Measurements from ENCODE around the gene PHF14.

Gene PHF14

GRCh38 chr7:11163220-11163619 is 189.5 kb downstream of the PHF14 start:
- H3K36me3 Mint-ChIP-seq, result peaks cover 5% of the 10 kb centered on the region
- no peak overlapping the region for H3K27ac Mint-ChIP-seq
- CTCF ChIA-PET, result no interaction called here
- no peaks in the 10 kb centered on the region for H3K9me3 Mint-ChIP-seq
- H3K27me3 Mint-ChIP-seq, result no peaks in the 10 kb centered on the region
- H3K4me3 Mint-ChIP-seq, result no peak overlapping the region
- DNase-seq, result no peak
- no peaks in the 10 kb centered on the region for H3K4me1 Mint-ChIP-seq

- Mint-ChIP-seq H3K27ac (no peak overlapping the region), H3K9me3 (no peaks in the 10 kb centered on the region), H3K4me3 (no peak overlapping the region), H3K36me3 (peaks cover under 1% of the 10 kb centered on the region), H3K4me1 (no peaks in the 10 kb centered on the region), H3K27me3 (no peaks in the 10 kb centered on the region)
- CTCF ChIA-PET, result no interaction called here
- DNase-seq, result no peak
Observed at GRCh38 chr7:11166051-11166450, 192.4 kb downstream of the PHF14 start.

GRCh38 chr7:11168650-11169170 is 195.0 kb downstream of the PHF14 start:
- H3K27me3 Mint-ChIP-seq, result no peaks in the 10 kb centered on the region
- H3K36me3 Mint-ChIP-seq, result no peaks in the 10 kb centered on the region
- no peaks in the 10 kb centered on the region for H3K9me3 Mint-ChIP-seq
- H3K4me3 Mint-ChIP-seq, result no peak overlapping the region
- no peaks in the 10 kb centered on the region for H3K4me1 Mint-ChIP-seq
- CTCF ChIA-PET, result no interaction called here
- H3K27ac Mint-ChIP-seq, result no peak overlapping the region
- no peak for DNase-seq

DNA sequence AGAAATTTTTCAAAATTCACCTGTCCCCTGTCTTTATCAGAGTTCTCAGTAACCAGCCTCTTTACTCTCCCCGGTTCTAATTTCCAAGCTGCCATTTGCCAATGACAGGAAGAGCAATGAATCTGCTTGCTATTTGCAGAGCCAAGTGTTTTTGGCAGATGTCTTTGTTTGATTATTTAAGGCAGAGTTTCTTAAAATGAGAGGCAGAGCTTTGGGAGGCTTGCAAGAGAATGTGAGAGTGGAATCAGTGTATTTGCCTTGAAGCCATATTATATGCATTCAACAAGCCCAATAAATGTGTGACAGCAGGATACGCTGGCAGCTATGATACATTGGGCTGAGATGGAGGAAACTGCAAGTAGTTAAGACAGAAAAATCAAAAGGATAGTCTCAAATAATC is 196.5 kb downstream of the PHF14 start:
- no peaks in the 10 kb centered on the region for H3K9me3 Mint-ChIP-seq
- CTCF ChIA-PET, result no interaction called here
- no peak overlapping the region for H3K27ac Mint-ChIP-seq
- H3K4me3 Mint-ChIP-seq, result no peak overlapping the region
- no peaks in the 10 kb centered on the region for H3K36me3 Mint-ChIP-seq
- H3K4me1 Mint-ChIP-seq, result no peaks in the 10 kb centered on the region
- no peaks in the 10 kb centered on the region for H3K27me3 Mint-ChIP-seq
- DNase-seq, result no peak

DNA sequence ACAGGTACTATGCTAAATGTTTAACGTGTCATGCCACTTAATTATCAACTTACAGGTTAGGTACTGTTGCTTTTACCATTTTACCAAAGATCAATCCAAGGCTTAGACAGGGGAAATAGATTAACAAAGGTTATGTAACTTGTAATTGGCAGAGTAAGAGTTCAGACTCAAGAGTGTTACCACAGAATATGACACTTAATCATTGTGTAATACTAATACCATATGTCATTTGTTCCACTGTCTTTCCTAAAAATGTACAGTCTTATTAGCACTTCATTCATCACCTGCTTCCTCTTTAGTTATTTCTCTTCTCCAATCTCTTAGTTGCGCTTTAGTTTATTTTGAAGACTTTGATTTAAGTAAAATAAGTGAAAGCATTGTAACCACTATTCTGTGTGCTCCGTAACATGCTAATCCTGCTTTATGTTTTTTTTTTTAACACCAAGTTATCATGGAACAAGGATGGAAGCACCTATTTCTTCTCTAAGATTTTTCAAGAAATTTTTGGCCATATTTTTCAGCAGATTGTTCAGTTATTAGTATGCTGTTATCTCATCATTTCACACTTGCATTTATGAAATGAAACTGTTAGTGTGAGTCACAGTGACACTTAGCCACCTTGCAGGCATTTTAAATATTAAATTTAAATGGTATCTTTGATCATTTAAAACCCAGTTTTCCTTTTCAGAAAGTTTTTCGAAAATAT is 197.3 kb downstream of the PHF14 start:
- H3K27ac Mint-ChIP-seq, result no peak overlapping the region
- no peak overlapping the region for H3K4me3 Mint-ChIP-seq
- H3K36me3 Mint-ChIP-seq, result no peaks in the 10 kb centered on the region
- DNase-seq, result no peak
- H3K4me1 Mint-ChIP-seq, result no peaks in the 10 kb centered on the region
- H3K27me3 Mint-ChIP-seq, result no peaks in the 10 kb centered on the region
- H3K9me3 Mint-ChIP-seq, result no peaks in the 10 kb centered on the region
- CTCF ChIA-PET, result no interaction called here

GRCh38 chr7:11171569-11172192 is 198.0 kb downstream of the PHF14 start:
- H3K27me3 Mint-ChIP-seq, result no peaks in the 10 kb centered on the region
- H3K9me3 Mint-ChIP-seq, result no peaks in the 10 kb centered on the region
- no peaks in the 10 kb centered on the region for H3K4me1 Mint-ChIP-seq
- H3K4me3 Mint-ChIP-seq, result no peak overlapping the region
- H3K27ac Mint-ChIP-seq, result no peak overlapping the region
- DNase-seq, result no peak
- CTCF ChIA-PET, result no interaction called here
- no peaks in the 10 kb centered on the region for H3K36me3 Mint-ChIP-seq

- H3K27ac Mint-ChIP-seq, result no peak overlapping the region
- DNase-seq, result no peak
- no peaks in the 10 kb centered on the region for H3K27me3 Mint-ChIP-seq
- H3K9me3 Mint-ChIP-seq, result no peaks in the 10 kb centered on the region
- CTCF ChIA-PET, result no interaction called here
- H3K36me3 Mint-ChIP-seq, result no peaks in the 10 kb centered on the region
- H3K4me3 Mint-ChIP-seq, result no peak overlapping the region
- H3K4me1 Mint-ChIP-seq, result no peaks in the 10 kb centered on the region
Observed at GRCh38 chr7:11172835-11173234, 199.2 kb downstream of the PHF14 start.

GRCh38 chr7:11175371-11175770 is 201.7 kb downstream of the PHF14 start:
- DNase-seq, result no peak
- CTCF ChIA-PET, result no interaction called here
- no peaks in the 10 kb centered on the region for H3K9me3 Mint-ChIP-seq
- no peaks in the 10 kb centered on the region for H3K4me1 Mint-ChIP-seq
- H3K27ac Mint-ChIP-seq, result no peak overlapping the region
- no peak overlapping the region for H3K4me3 Mint-ChIP-seq
- no peaks in the 10 kb centered on the region for H3K36me3 Mint-ChIP-seq
- no peaks in the 10 kb centered on the region for H3K27me3 Mint-ChIP-seq

DNA sequence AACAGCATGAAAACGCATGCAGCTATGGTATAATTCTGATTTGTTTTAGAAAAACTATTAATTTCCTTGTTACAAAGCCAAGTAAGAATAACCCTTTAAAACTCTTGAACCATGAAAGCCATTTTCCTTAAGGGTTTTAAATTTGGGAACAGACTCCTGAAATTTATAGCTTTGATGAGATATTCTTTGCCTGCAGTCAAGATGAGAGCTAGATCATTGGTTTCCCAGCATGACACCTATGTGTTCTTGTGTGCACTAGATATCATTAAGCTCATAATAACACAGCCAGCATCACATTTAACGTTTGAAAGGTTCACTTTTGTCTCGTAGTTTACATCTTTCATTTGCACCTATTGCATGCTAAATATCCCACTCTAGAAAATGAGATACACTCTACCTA is 202.2 kb downstream of the PHF14 start:
- Mint-ChIP-seq H3K27me3 (no peaks in the 10 kb centered on the region), H3K4me3 (no peak overlapping the region), H3K36me3 (no peaks in the 10 kb centered on the region), H3K9me3 (no peaks in the 10 kb centered on the region), H3K27ac (no peak overlapping the region), H3K4me1 (no peaks in the 10 kb centered on the region)
- no peak for DNase-seq
- CTCF ChIA-PET, result no interaction called here

- Mint-ChIP-seq H3K4me1 (no peaks in the 10 kb centered on the region), H3K9me3 (no peaks in the 10 kb centered on the region), H3K4me3 (no peak overlapping the region), H3K36me3 (no peaks in the 10 kb centered on the region), H3K27me3 (no peaks in the 10 kb centered on the region), H3K27ac (no peak overlapping the region)
- no peak for DNase-seq
- CTCF ChIA-PET, result no interaction called here
Observed at GRCh38 chr7:11176985-11177555, 203.4 kb downstream of the PHF14 start.

- H3K27ac Mint-ChIP-seq, result no peak overlapping the region
- no peaks in the 10 kb centered on the region for H3K4me1 Mint-ChIP-seq
- CTCF ChIA-PET, result no interaction called here
- DNase-seq, result no peak
- no peaks in the 10 kb centered on the region for H3K9me3 Mint-ChIP-seq
- H3K27me3 Mint-ChIP-seq, result no peaks in the 10 kb centered on the region
- H3K36me3 Mint-ChIP-seq, result no peaks in the 10 kb centered on the region
- H3K4me3 Mint-ChIP-seq, result no peak overlapping the region
Observed at GRCh38 chr7:11177793-11178192, 204.1 kb downstream of the PHF14 start.

DNA sequence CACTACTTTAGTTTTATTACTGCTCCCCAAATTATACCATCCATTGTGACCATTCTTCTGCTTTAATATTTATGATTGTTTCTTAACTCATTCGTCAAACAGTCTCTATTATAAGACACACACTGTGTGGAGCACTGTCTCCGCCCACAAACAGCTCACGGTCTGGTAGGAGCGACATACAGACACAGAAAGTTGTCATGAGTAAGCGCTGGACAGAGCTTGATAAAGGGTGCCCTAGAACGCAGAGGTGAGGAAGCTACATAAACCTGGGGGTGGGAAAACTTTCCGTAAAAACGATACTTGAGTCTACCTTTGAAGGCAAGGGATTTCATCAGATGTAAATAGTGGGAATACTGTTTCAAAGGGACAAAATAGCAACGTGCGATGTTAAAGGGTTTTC is 207.9 kb downstream of the PHF14 start:
- Mint-ChIP-seq H3K9me3 (no peaks in the 10 kb centered on the region), H3K27ac (no peak overlapping the region), H3K4me1 (no peaks in the 10 kb centered on the region), H3K4me3 (no peak overlapping the region), H3K36me3 (no peaks in the 10 kb centered on the region), H3K27me3 (no peaks in the 10 kb centered on the region)
- DNase-seq, result no peak
- CTCF ChIA-PET, result no interaction called here

GRCh38 chr7:11182736-11183135 is 209.1 kb downstream of the PHF14 start:
- no peaks in the 10 kb centered on the region for H3K9me3 Mint-ChIP-seq

GRCh38 chr7:11185179-11185815 is 211.6 kb downstream of the PHF14 start:
- CTCF ChIA-PET, result no interaction called here
- Mint-ChIP-seq H3K9me3 (no peaks in the 10 kb centered on the region), H3K36me3 (no peaks in the 10 kb centered on the region), H3K4me3 (no peak overlapping the region), H3K27me3 (peaks cover 4% of the 10 kb centered on the region), H3K27ac (no peak overlapping the region), H3K4me1 (no peaks in the 10 kb centered on the region)
- DNase-seq, result no peak

More at GRCh38 chr7:11182736-11183135, 209.1 kb downstream of the PHF14 start:
- Mint-ChIP-seq H3K36me3 (no peaks in the 10 kb centered on the region), H3K4me3 (no peak overlapping the region), H3K27ac (no peak overlapping the region), H3K4me1 (no peaks in the 10 kb centered on the region), H3K27me3 (no peaks in the 10 kb centered on the region)
- CTCF ChIA-PET, result interaction anchor here (0.9 kb wide), 1 partner anchor 44 kb away, joined by 3 read pairs; no protein-coding TSS in a partner anchor
- DNase-seq, result no peak
